DOHH2 (cell line): ENCODE measurements around the gene ACSL1.

Experiments
- H3F3A ChIP-seq: fragments of 200-600 bp; sonication (generic), shearing (Covaris generic); 2 replicates; pipeline ENCODE4 v1.6.0; 2016; ENCODE audit warnings: antibody characterized with exemption, mild to moderate bottlenecking; ENCODE audit not compliant: control insufficient read depth, insufficient read depth
- H3K27ac ChIP-seq: fragments of 200-600 bp; sonication (generic); 2 replicates; pipeline ENCODE4 v1.5.1; 2014; ENCODE audit warnings: low read depth, mild to moderate bottlenecking, low read length, moderate library complexity
- H3K27me3 ChIP-seq: fragments of 200-600 bp; sonication (generic); 2 replicates; pipeline ENCODE4 v1.6.1; 2014; ENCODE audit warnings: mild to moderate bottlenecking, low read length, mixed read lengths; ENCODE audit not compliant: control insufficient read depth
- H3K36me3 ChIP-seq: fragments of 200-600 bp; sonication (generic); 2 replicates; pipeline ENCODE4 v1.6.1; 2014; ENCODE audit warnings: mild to moderate bottlenecking, low read length, moderate library complexity, mixed read lengths; ENCODE audit not compliant: control insufficient read depth
- H3K4me1 ChIP-seq: fragments of 200-600 bp; sonication (generic); 2 replicates; pipeline ENCODE4 v1.6.1; 2014; ENCODE audit warnings: mild to moderate bottlenecking, low read length, mixed read lengths; ENCODE audit not compliant: control insufficient read depth
- H3K4me2 ChIP-seq: fragments of 200-600 bp; sonication (generic); 2 replicates; pipeline ENCODE4 v1.6.0; 2014; ENCODE audit warnings: mild to moderate bottlenecking, low read length, moderate library complexity
- H3K4me3 ChIP-seq: fragments of 200-600 bp; sonication (generic); 2 replicates; pipeline ENCODE4 v1.5.1; 2014; ENCODE audit warnings: mild to moderate bottlenecking, low read length, mixed read lengths
- H3K79me2 ChIP-seq: fragments of 200-600 bp; sonication (generic); 2 replicates; pipeline ENCODE4 v1.6.1; 2014; ENCODE audit warnings: mild to moderate bottlenecking, low read length, mixed read lengths; ENCODE audit not compliant: control insufficient read depth
- H3K9me2 ChIP-seq: fragments of 200-600 bp; sonication (generic); replicated peaks from 2 replicates; pipeline ENCODE4 v1.6.1; 2014; ENCODE audit warnings: mild to moderate bottlenecking, low read length, mixed read lengths; ENCODE audit not compliant: control insufficient read depth
- H3K9me3 ChIP-seq: fragments of 200-600 bp; sonication (generic); 2 replicates; pipeline ENCODE4 v1.6.1; 2014; ENCODE audit warnings: antibody characterized with exemption, low read length, mixed read lengths; ENCODE audit not compliant: control insufficient read depth, insufficient read depth
- H4K20me1 ChIP-seq: fragments of 200-600 bp; sonication (generic); 2 replicates; pipeline ENCODE4 v1.6.0; 2014; ENCODE audit warnings: low read depth, mild to moderate bottlenecking, antibody characterized with exemption, low read length, moderate library complexity; ENCODE audit not compliant: control insufficient read depth, insufficient read depth
- CTCF ChIP-seq: fragments of 200-600 bp; sonication (generic); IDR thresholded peaks from one replicate; pipeline ENCODE4 v1.5.1; 2014; ENCODE audit warnings: antibody characterized with exemption, mild to moderate bottlenecking, low read depth, low read length; ENCODE audit not compliant: poor library complexity, severe bottlenecking
- EZH2phosphoT487 ChIP-seq: fragments of 200-600 bp; sonication (generic); IDR thresholded peaks from 2 replicates; pipeline ENCODE4 v1.6.1; 2017; ENCODE audit warnings: borderline replicate concordance, mild to moderate bottlenecking, antibody characterized with exemption, low read length, moderate library complexity, mixed read lengths

The ACSL1 gene

GRCh38 chr4:184713887-184714286 lies 111.9 kb downstream of the ACSL1 start:
- H3K4me2 ChIP-seq = no peak overlapping the region
- H3K9me2 ChIP-seq = no peaks in the 10 kb centered on the region
- TF ChIP-seq EZH2phosphoT487 (no peak), CTCF (no peak)
- H4K20me1 ChIP-seq = no peaks in the 10 kb centered on the region
- no peaks in the 10 kb centered on the region for H3K27me3 ChIP-seq
- H3K4me3 ChIP-seq = no peak overlapping the region
- H3K27ac ChIP-seq = no peak overlapping the region
- peaks cover 27% of the 10 kb centered on the region for H3K4me1 ChIP-seq
- H3K9me3 ChIP-seq = no peaks in the 10 kb centered on the region
- peaks cover 53% of the 10 kb centered on the region for H3K79me2 ChIP-seq
- peaks cover 99% of the 10 kb centered on the region for H3K36me3 ChIP-seq
- H3F3A ChIP-seq = peaks cover 7% of the 10 kb centered on the region; the same call in 1 of the 2 replicates

GRCh38 chr4:184712322-184712721 lies 113.4 kb downstream of the ACSL1 start:
- H3K9me2 ChIP-seq = no peaks in the 10 kb centered on the region
- TF ChIP-seq CTCF (no peak), EZH2phosphoT487 (no peak)
- no peak overlapping the region for H3K4me2 ChIP-seq
- H3K36me3 ChIP-seq = peaks cover 97% of the 10 kb centered on the region
- no peaks in the 10 kb centered on the region for H3K9me3 ChIP-seq
- H4K20me1 ChIP-seq = no peaks in the 10 kb centered on the region
- H3K27me3 ChIP-seq = no peaks in the 10 kb centered on the region
- H3K4me3 ChIP-seq = no peak overlapping the region
- peaks cover 12% of the 10 kb centered on the region for H3K4me1 ChIP-seq
- peaks cover 41% of the 10 kb centered on the region for H3K79me2 ChIP-seq
- no peak overlapping the region for H3K27ac ChIP-seq
- H3F3A ChIP-seq = peaks cover 5% of the 10 kb centered on the region; the same call in 1 of the 2 replicates

GRCh38 chr4:184706453-184706852 lies 119.3 kb downstream of the ACSL1 start:
- H3K4me2 ChIP-seq = no peak overlapping the region
- H3K9me3 ChIP-seq = no peaks in the 10 kb centered on the region
- no peaks in the 10 kb centered on the region for H3K4me1 ChIP-seq
- H3F3A ChIP-seq = no peaks in the 10 kb centered on the region
- no peak overlapping the region for H3K27ac ChIP-seq
- no peaks in the 10 kb centered on the region for H3K27me3 ChIP-seq
- H3K4me3 ChIP-seq = no peak overlapping the region
- no peak for TF ChIP-seq CTCF
- no peak for TF ChIP-seq EZH2phosphoT487
- peaks cover 94% of the 10 kb centered on the region for H3K36me3 ChIP-seq
- H3K79me2 ChIP-seq = peaks cover 16% of the 10 kb centered on the region
- no peaks in the 10 kb centered on the region for H4K20me1 ChIP-seq
- H3K9me2 ChIP-seq = no peaks in the 10 kb centered on the region
